Measurements from ENCODE around the gene LMAN2.

LMAN2 gene

GRCh38 chr5:177315411-177315810 is 36.1 kb downstream of the LMAN2 start:
- DNase-seq (ENCODE audit: low spot score in 2 of 2) (no peak), ATAC-seq (replicated peaks; ENCODE audit: extremely low read depth, poor library complexity, severe bottlenecking) (no peak)
- H3K4me3 Mint-ChIP-seq, result no peak overlapping the region
- H3K4me1 Mint-ChIP-seq, result peaks cover 36% of the 10 kb centered on the region
- H3K27ac Mint-ChIP-seq (ENCODE audit: low read depth), result no peak overlapping the region
- H3K27me3 Mint-ChIP-seq, result no peaks in the 10 kb centered on the region
- H3K36me3 Mint-ChIP-seq (ENCODE audit: insufficient read depth), result no peaks in the 10 kb centered on the region
- no peaks in the 10 kb centered on the region for H3K9me3 Mint-ChIP-seq

- H3K36me3 Mint-ChIP-seq (ENCODE audit: insufficient read depth), result no peaks in the 10 kb centered on the region
- peaks cover 37% of the 10 kb centered on the region for H3K4me1 Mint-ChIP-seq
- no peak overlapping the region for H3K4me3 Mint-ChIP-seq
- no peak overlapping the region for H3K27ac Mint-ChIP-seq (ENCODE audit: low read depth)
- DNase-seq (ENCODE audit: low spot score in 2 of 2) (no peak), ATAC-seq (replicated peaks; ENCODE audit: extremely low read depth, poor library complexity, severe bottlenecking) (no peak)
- H3K9me3 Mint-ChIP-seq, result no peaks in the 10 kb centered on the region
- no peaks in the 10 kb centered on the region for H3K27me3 Mint-ChIP-seq
These were observed 36.8 kb downstream of the LMAN2 start for GRCh38 chr5:177314376-177315342.

DNA sequence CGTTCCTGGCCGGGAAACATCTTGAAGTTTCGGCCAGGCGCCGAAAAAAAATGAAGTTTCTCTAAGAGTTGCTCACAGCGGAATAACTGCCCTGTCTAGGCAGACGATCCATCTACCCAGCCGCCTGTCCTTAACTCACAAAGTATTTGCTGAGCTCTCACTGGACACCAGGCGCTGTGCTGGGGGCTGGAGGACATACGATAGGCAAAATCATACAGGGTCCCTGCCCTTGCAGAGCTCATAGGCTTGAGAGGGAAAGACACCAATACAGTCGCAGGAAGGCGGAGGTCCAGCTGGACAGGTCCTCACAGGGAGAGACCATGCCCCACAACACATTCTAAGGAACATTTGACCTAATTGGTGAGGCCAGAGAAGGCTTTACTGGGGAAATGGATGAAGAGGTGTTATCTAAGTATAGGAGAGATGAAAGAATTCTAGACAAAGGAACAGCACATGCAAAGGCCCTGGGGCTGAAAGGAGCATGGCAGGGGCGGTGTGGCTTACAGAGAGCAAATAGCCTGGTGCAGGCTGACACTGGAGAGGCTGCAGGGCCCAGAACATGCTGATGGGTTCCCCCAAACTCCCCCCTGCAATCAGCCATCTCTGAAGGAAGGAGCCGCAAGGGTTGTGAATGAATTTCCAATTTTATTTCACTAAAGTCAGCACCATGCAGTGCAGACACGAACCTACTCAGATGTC is 37.8 kb downstream of the LMAN2 start:
- Mint-ChIP-seq H3K4me3 (no peak overlapping the region), H3K27ac (ENCODE audit: low read depth) (no peak overlapping the region), H3K27me3 (no peaks in the 10 kb centered on the region), H3K36me3 (ENCODE audit: insufficient read depth) (no peaks in the 10 kb centered on the region), H3K4me1 (peaks cover 40% of the 10 kb centered on the region), H3K9me3 (no peaks in the 10 kb centered on the region)
- ATAC-seq (replicated peaks; ENCODE audit: extremely low read depth, poor library complexity, severe bottlenecking) (no peak), DNase-seq (ENCODE audit: low spot score in 2 of 2) (no peak)

DNA sequence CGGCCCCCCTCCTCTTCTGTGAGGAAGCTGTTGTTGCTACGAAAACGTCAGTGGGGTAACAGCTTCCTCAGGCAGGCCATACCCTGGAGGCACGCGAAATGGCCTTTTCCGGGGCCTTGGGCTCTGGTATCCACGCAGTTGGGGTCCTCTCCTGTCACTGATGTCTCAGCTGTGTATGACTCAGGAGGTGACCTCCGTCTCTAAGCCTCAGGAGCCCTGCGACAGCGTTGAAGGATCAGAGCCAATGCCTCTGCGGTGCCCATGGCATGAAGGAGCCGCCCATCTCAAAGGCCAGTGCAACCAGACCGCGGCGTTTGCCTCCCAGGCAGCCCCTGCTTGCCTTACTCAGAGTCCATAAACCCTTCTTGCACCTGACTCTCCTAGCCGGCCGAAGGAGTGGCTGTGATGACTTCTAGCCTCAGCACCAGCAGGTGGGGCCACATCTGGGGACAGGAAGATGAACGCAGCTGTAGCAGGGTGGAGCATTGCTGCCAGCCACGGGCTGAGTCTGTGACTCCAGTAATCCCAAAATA is 38.8 kb downstream of the LMAN2 start:
- Mint-ChIP-seq H3K9me3 (no peaks in the 10 kb centered on the region), H3K4me1 (peaks cover 34% of the 10 kb centered on the region), H3K27me3 (no peaks in the 10 kb centered on the region), H3K36me3 (ENCODE audit: insufficient read depth) (no peaks in the 10 kb centered on the region), H3K4me3 (peak overlapping the region; percentile 82), H3K27ac (ENCODE audit: low read depth) (no peak overlapping the region)
- ATAC-seq (replicated peaks; ENCODE audit: extremely low read depth, poor library complexity, severe bottlenecking), result peak; percentile 36
- no peak for DNase-seq (ENCODE audit: low spot score in 2 of 2)

DNA sequence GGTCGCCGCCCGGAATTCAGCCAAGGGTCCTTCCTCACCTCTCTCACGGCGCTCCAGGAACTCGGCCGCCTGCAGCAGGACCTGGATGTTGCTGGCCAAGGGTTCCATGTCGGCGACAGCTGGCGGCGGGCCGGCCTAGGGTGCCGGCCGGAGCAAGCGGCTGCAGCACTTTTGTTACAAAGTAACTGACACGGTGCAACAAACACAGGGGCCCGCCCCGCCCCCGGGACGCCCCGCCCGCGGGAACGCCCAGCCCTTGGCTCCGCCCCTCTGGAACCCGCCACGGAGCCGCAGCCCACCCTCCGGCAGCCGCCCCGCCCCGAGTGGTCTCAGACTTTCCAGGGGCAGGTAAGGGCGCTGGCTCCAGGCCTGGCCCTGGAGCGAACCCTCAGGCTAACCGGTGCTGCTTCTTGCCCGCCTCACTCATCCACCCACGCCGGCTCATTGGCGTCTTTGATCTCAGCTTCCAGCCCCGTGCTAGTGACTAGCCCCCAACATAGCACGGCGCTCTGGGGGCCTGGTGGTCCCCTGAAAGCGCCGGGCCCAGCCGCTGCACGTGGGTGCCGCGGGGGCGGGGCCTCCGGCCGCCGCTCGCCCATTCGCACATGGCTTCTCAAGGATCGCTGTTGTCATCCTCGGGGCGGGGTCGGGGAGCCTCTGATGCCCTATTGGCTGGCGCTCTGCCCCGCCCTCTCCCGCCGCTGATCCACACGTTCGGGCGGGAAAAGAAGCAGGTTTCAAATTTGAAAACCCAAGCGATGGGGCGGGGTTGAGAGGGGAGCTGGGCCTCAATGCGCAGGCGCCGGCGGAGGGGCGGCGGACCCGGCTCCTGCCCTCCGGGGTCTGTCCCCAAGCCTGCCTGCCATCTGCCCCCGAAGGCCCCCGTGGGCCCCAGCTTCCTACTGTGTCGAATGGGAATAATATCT is 39.5 kb downstream of the LMAN2 start, which contains the start of gene MXD3:
MXD3 (minus strand) TSS at position 176 of the 926 bp plus-strand sequence; CDS start at position 108, 68 bp downstream.
- H3K36me3 Mint-ChIP-seq (ENCODE audit: insufficient read depth), result no peaks in the 10 kb centered on the region
- DNase-seq (ENCODE audit: low spot score in 2 of 2) (peak; percentile 85 to 88), ATAC-seq (replicated peaks; ENCODE audit: extremely low read depth, poor library complexity, severe bottlenecking) (peak; percentile 92)
- no peaks in the 10 kb centered on the region for H3K27me3 Mint-ChIP-seq
- peak within 1 kb of the TSS; percentile 82 for H3K4me3 Mint-ChIP-seq
- peaks cover 34% of the 10 kb centered on the region for H3K4me1 Mint-ChIP-seq
- no peaks in the 10 kb centered on the region for H3K9me3 Mint-ChIP-seq
- H3K27ac Mint-ChIP-seq (ENCODE audit: low read depth), result peak within 1 kb of the TSS; percentile 76

DNA sequence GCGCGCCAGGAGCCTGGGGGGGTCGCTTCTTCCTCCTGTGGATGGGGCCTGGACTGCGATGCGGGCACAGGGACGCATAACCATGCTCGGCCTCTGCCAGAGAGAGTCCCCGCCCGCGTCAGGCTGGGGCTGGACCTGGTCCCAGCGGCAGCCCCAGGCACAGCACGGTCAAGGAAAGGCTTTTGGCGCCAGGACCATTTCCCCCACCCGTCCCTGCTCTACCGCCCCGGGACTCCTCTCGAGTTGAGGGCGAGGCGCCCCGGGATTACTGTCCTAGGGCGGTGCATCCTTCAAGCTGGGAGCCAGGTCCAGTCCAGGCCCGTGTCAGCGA is 40.1 kb downstream of the LMAN2 start:
- Mint-ChIP-seq H3K27ac (ENCODE audit: low read depth) (no peak overlapping the region), H3K36me3 (ENCODE audit: insufficient read depth) (peaks cover 5% of the 10 kb centered on the region), H3K27me3 (no peaks in the 10 kb centered on the region), H3K4me3 (peak overlapping the region; percentile 82), H3K4me1 (peaks cover 36% of the 10 kb centered on the region), H3K9me3 (no peaks in the 10 kb centered on the region)
- ATAC-seq (replicated peaks; ENCODE audit: extremely low read depth, poor library complexity, severe bottlenecking) (no peak), DNase-seq (ENCODE audit: low spot score in 2 of 2) (no peak)

DNA sequence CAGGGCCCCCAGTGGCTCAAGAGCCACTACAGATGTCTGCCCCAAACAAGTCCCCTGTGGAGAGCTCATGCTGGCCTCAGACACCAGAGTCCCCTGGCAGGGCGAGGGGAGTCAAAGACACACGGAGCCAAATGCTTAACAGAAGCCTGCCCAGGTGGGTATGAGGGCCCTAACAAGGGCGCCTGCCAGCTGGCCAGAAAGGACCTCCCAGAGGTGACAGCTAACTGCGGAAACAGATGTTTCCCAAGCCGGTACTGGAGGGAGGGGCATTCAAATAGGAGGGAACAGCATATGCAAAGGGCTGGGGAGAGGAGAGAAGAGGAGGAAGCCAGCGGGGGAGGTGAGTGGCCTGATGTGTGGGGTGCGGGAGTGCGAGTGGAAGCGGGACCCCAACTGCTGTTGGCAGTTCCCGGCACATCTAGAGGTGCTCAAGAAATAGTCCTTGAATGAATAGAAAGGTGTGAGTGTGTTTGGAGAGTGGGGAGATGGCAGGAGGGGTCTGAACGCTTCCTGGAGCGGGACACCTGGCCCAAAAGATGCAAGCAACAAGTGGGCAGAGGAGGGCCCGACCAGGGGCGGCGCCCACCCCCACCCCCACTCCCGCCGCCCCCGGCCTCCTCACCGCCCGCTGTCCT is 40.6 kb downstream of the LMAN2 start:
- no peak for DNase-seq (ENCODE audit: low spot score in 2 of 2)
- no peak for ATAC-seq (replicated peaks; ENCODE audit: extremely low read depth, poor library complexity, severe bottlenecking)
- Mint-ChIP-seq H3K27me3 (no peaks in the 10 kb centered on the region), H3K36me3 (ENCODE audit: insufficient read depth) (peaks cover 7% of the 10 kb centered on the region), H3K27ac (ENCODE audit: low read depth) (peak overlapping the region; percentile 76), H3K4me1 (peaks cover 40% of the 10 kb centered on the region), H3K9me3 (no peaks in the 10 kb centered on the region), H3K4me3 (peak overlapping the region; percentile 82)

GRCh38 chr5:177310332-177310731 is 41.1 kb downstream of the LMAN2 start:
- peak overlapping the region; percentile 82 for H3K4me3 Mint-ChIP-seq
- peaks cover 46% of the 10 kb centered on the region for H3K4me1 Mint-ChIP-seq
- H3K27ac Mint-ChIP-seq (ENCODE audit: low read depth), result peak overlapping the region; percentile 76
- ATAC-seq (replicated peaks; ENCODE audit: extremely low read depth, poor library complexity, severe bottlenecking), result no peak
- H3K9me3 Mint-ChIP-seq, result no peaks in the 10 kb centered on the region
- H3K36me3 Mint-ChIP-seq (ENCODE audit: insufficient read depth), result peaks cover 10% of the 10 kb centered on the region
- no peak for DNase-seq (ENCODE audit: low spot score in 2 of 2)
- H3K27me3 Mint-ChIP-seq, result no peaks in the 10 kb centered on the region

- Mint-ChIP-seq H3K9me3 (no peaks in the 10 kb centered on the region), H3K27me3 (no peaks in the 10 kb centered on the region), H3K4me1 (peaks cover 53% of the 10 kb centered on the region), H3K4me3 (peak overlapping the region; percentile 44), H3K27ac (ENCODE audit: low read depth) (no peak overlapping the region), H3K36me3 (ENCODE audit: insufficient read depth) (peaks cover 15% of the 10 kb centered on the region)
- DNase-seq (ENCODE audit: low spot score in 2 of 2) (peak; percentile 48 to 61), ATAC-seq (replicated peaks; ENCODE audit: extremely low read depth, poor library complexity, severe bottlenecking) (no peak)
These were observed 41.9 kb downstream of the LMAN2 start for GRCh38 chr5:177309351-177310191.

DNA sequence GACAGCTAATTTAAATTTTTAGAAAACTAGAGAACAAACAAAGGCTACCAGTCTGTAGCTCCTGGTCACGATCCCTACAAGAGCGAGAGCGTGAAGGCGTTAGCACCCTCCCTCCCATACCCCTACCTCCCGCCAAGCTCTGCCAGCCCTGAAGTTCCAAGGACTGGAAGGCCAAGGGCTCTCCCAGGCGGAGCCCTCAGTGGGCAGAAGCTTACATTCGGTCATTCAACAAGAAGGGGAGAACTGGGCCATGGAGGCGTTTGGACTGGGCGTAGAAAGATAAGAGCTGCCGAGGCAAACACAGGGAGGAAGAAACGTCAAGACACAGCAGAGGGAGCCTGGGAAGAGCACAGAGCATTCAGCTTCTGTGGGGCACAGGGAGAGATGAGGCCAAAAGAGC is 42.7 kb downstream of the LMAN2 start:
- ATAC-seq (replicated peaks; ENCODE audit: extremely low read depth, poor library complexity, severe bottlenecking) (no peak), DNase-seq (ENCODE audit: low spot score in 2 of 2) (no peak)
- Mint-ChIP-seq H3K36me3 (ENCODE audit: insufficient read depth) (peaks cover 23% of the 10 kb centered on the region), H3K4me3 (no peak overlapping the region), H3K9me3 (no peaks in the 10 kb centered on the region), H3K4me1 (peaks cover 61% of the 10 kb centered on the region), H3K27me3 (no peaks in the 10 kb centered on the region), H3K27ac (ENCODE audit: low read depth) (no peak overlapping the region)
